ENCODE data around the gene CHPF2. TPM values are rescaled to one million over a fixed set of nuclear protein-coding genes. Genes with fewer than 3 reads are reported as not detected.

CHPF2 gene
- total and polyA plus RNA-seq, 2 experiments from 2014 or later = 48.0 to 120 TPM

- peak overlapping the region; percentile 45 for H3K27ac ChIP-seq
- no peak for DNase-seq
- no peaks in the 10 kb centered on the region for H3K36me3 ChIP-seq (ENCODE audit: low read depth)
- H2AFZ ChIP-seq = peak overlapping the region; percentile 77
- no peaks in the 10 kb centered on the region for H3K79me2 ChIP-seq (ENCODE audit: insufficient read depth)
- 4% methylated on average over 18 to 19 of the region's 19 CpGs for WGBS, 2 experiments (ENCODE audit: low coverage in 1 of 2, low lambda C conversion rate in 2 of 2, missing lambda C conversion rate in 2 of 2)
- H3F3A ChIP-seq (ENCODE audit: insufficient read depth) = no peaks in the 10 kb centered on the region; the same call in 1 of the 2 replicates
- H3K9me2 ChIP-seq (ENCODE audit: insufficient read depth) = no peaks in the 10 kb centered on the region
- peak overlapping the region; percentile 98 for H3K4me3 ChIP-seq
- no peaks in the 10 kb centered on the region for H4K20me1 ChIP-seq (ENCODE audit: insufficient read depth)
- H3K4me1 ChIP-seq (ENCODE audit: insufficient read depth) = peaks cover 13% of the 10 kb centered on the region; the same call in 1 of the 2 replicates
- in situ Hi-C loops (cut with MboI) = no loop called here
- H3K27me3 ChIP-seq (replicated peaks; ENCODE audit: insufficient read depth) = no peaks in the 10 kb centered on the region
- no peaks in the 10 kb centered on the region for H3K9me3 ChIP-seq (ENCODE audit: low read depth)
- H3K9ac ChIP-seq = peak overlapping the region; percentile 90
- H3K4me2 ChIP-seq (ENCODE audit: unreplicated experiment) = peak overlapping the region; percentile 86
- TF ChIP-seq EZH2phosphoT487 (IDR thresholded peaks at IDR 0.05; ENCODE audit: insufficient read depth, low read depth) (no peak), EZH2 (IDR thresholded peaks at IDR 0.05; ENCODE audit: insufficient read depth, poor library complexity, severe bottlenecking) (no peak)
Observed at GRCh38 chr7:151251328-151251688, 19.0 kb downstream of the CHPF2 start.

GRCh38 chr7:151251689-151252560 is 19.6 kb downstream of the CHPF2 start:
- H3K9me3 ChIP-seq (ENCODE audit: low read depth) = no peaks in the 10 kb centered on the region
- 1% methylated on average over 21 to 29 of the region's 79 CpGs for WGBS, 2 experiments (ENCODE audit: low coverage in 1 of 2, low lambda C conversion rate in 2 of 2, missing lambda C conversion rate in 2 of 2)
- peak overlapping the region; percentile 98 for H3K4me3 ChIP-seq
- H2AFZ ChIP-seq = peak overlapping the region; percentile 93
- no peaks in the 10 kb centered on the region for H3K79me2 ChIP-seq (ENCODE audit: insufficient read depth)
- peak overlapping the region; percentile 76 for H3K27ac ChIP-seq
- peak; percentile 84 for DNase-seq
- H4K20me1 ChIP-seq (ENCODE audit: insufficient read depth) = no peaks in the 10 kb centered on the region
- peak overlapping the region; percentile 90 for H3K9ac ChIP-seq
- peaks cover 2% of the 10 kb centered on the region for H3K27me3 ChIP-seq (replicated peaks; ENCODE audit: insufficient read depth)
- TF ChIP-seq EZH2 (IDR thresholded peaks at IDR 0.05; ENCODE audit: insufficient read depth, poor library complexity, severe bottlenecking) (no peak), EZH2phosphoT487 (IDR thresholded peaks at IDR 0.05; ENCODE audit: insufficient read depth, low read depth) (no peak)
- H3K4me2 ChIP-seq (ENCODE audit: unreplicated experiment) = peak overlapping the region; percentile 100
- no peaks in the 10 kb centered on the region for H3K9me2 ChIP-seq (ENCODE audit: insufficient read depth)
- no peaks in the 10 kb centered on the region; the same call in 1 of the 2 replicates for H3F3A ChIP-seq (ENCODE audit: insufficient read depth)
- no peaks in the 10 kb centered on the region for H3K36me3 ChIP-seq (ENCODE audit: low read depth)
- in situ Hi-C loops (cut with MboI) = no loop called here
- peaks cover 13% of the 10 kb centered on the region; the same call in 1 of the 2 replicates for H3K4me1 ChIP-seq (ENCODE audit: insufficient read depth)

GRCh38 chr7:151252561-151252835 is 20.2 kb downstream of the CHPF2 start:
- 8 to 16% methylated on average over 6 to 9 of the region's 9 CpGs for WGBS, 2 experiments (ENCODE audit: low coverage in 1 of 2, low lambda C conversion rate in 2 of 2, missing lambda C conversion rate in 2 of 2)
- Histone ChIP-seq H2AFZ (peak overlapping the region; percentile 93), H3F3A (ENCODE audit: insufficient read depth) (no peaks in the 10 kb centered on the region; the same call in 1 of the 2 replicates), H4K20me1 (ENCODE audit: insufficient read depth) (no peaks in the 10 kb centered on the region), H3K36me3 (ENCODE audit: low read depth) (no peaks in the 10 kb centered on the region), H3K4me1 (ENCODE audit: insufficient read depth) (peaks cover 13% of the 10 kb centered on the region; the same call in 1 of the 2 replicates), H3K4me2 (ENCODE audit: unreplicated experiment) (peak overlapping the region; percentile 100), H3K79me2 (ENCODE audit: insufficient read depth) (no peaks in the 10 kb centered on the region), H3K9me3 (ENCODE audit: low read depth) (no peaks in the 10 kb centered on the region), H3K9me2 (ENCODE audit: insufficient read depth) (no peaks in the 10 kb centered on the region), H3K4me3 (peak overlapping the region; percentile 98), H3K27me3 (replicated peaks; ENCODE audit: insufficient read depth) (peaks cover 5% of the 10 kb centered on the region), H3K9ac (peak overlapping the region; percentile 90), H3K27ac (peak overlapping the region; percentile 76)
- no peak for DNase-seq
- in situ Hi-C loops (cut with MboI) = no loop called here
- TF ChIP-seq EZH2 (IDR thresholded peaks at IDR 0.05; ENCODE audit: insufficient read depth, poor library complexity, severe bottlenecking) = no peak
- no peak for TF ChIP-seq EZH2phosphoT487 (IDR thresholded peaks at IDR 0.05; ENCODE audit: insufficient read depth, low read depth)

GRCh38 chr7:151252961-151253711 is 20.9 kb downstream of the CHPF2 start:
- H3K9me2 ChIP-seq (ENCODE audit: insufficient read depth) = no peaks in the 10 kb centered on the region
- no peak for TF ChIP-seq EZH2 (IDR thresholded peaks at IDR 0.05; ENCODE audit: insufficient read depth, poor library complexity, severe bottlenecking)
- no peak for TF ChIP-seq EZH2phosphoT487 (IDR thresholded peaks at IDR 0.05; ENCODE audit: insufficient read depth, low read depth)
- in situ Hi-C loops (cut with MboI) = no loop called here
- H3K79me2 ChIP-seq (ENCODE audit: insufficient read depth) = no peaks in the 10 kb centered on the region
- no peaks in the 10 kb centered on the region; the same call in 1 of the 2 replicates for H3F3A ChIP-seq (ENCODE audit: insufficient read depth)
- H3K4me1 ChIP-seq (ENCODE audit: insufficient read depth) = peaks cover 13% of the 10 kb centered on the region; the same call in 1 of the 2 replicates
- no peak for DNase-seq
- WGBS, 2 experiments (ENCODE audit: low coverage in 1 of 2, low lambda C conversion rate in 2 of 2, missing lambda C conversion rate in 2 of 2) = 59 to 61% methylated on average over 17 of the region's 17 CpGs
- H4K20me1 ChIP-seq (ENCODE audit: insufficient read depth) = no peaks in the 10 kb centered on the region
- peak overlapping the region; percentile 100 for H3K4me2 ChIP-seq (ENCODE audit: unreplicated experiment)
- no peak overlapping the region for H3K27ac ChIP-seq
- H3K9ac ChIP-seq = peak overlapping the region; percentile 90
- peak overlapping the region; percentile 93 for H2AFZ ChIP-seq
- peaks cover 5% of the 10 kb centered on the region for H3K27me3 ChIP-seq (replicated peaks; ENCODE audit: insufficient read depth)
- H3K9me3 ChIP-seq (ENCODE audit: low read depth) = no peaks in the 10 kb centered on the region
- peak overlapping the region; percentile 98; the same call in 1 of the 2 replicates for H3K4me3 ChIP-seq
- H3K36me3 ChIP-seq (ENCODE audit: low read depth) = no peaks in the 10 kb centered on the region
